Measurements from ENCODE around the gene IL1RAPL2.

IL1RAPL2 gene

GRCh38 chrX:105715746-105716145, 1149.7 kb downstream of the IL1RAPL2 start:
- Histone ChIP-seq H3K4me2 (ENCODE audit: low read depth, low read length, poor library complexity, severe bottlenecking) (no peak overlapping the region), H3K36me3 (ENCODE audit: low read length) (no peaks in the 10 kb centered on the region), H3F3A (ENCODE audit: insufficient read depth) (no peaks in the 10 kb centered on the region)

GRCh38 chrX:105723966-105724735, 1158.2 kb downstream of the IL1RAPL2 start:
- Histone ChIP-seq H3K79me2 (ENCODE audit: insufficient read depth, low read length) (no peaks in the 10 kb centered on the region), H3K9ac (ENCODE audit: low read length) (no peak overlapping the region), H3K27me3 (ENCODE audit: low read length) (no peaks in the 10 kb centered on the region), H4K20me1 (ENCODE audit: low read depth, low read length) (no peaks in the 10 kb centered on the region), H3K4me2 (ENCODE audit: low read depth, low read length, poor library complexity, severe bottlenecking) (no peak overlapping the region), H3K36me3 (ENCODE audit: low read length) (no peaks in the 10 kb centered on the region), H2AFZ (ENCODE audit: low read depth, low read length, severe bottlenecking) (no peak overlapping the region), H3K27ac (ENCODE audit: low read depth, low read length) (no peak overlapping the region), H3K9me2 (replicated peaks; ENCODE audit: insufficient read depth, low read length) (no peaks in the 10 kb centered on the region), H3K9me3 (ENCODE audit: insufficient read depth, low read length) (no peaks in the 10 kb centered on the region), H3K4me3 (ENCODE audit: insufficient read depth, low read length, poor library complexity, severe bottlenecking) (no peak overlapping the region), H3F3A (ENCODE audit: insufficient read depth) (no peaks in the 10 kb centered on the region)
- no peak for TF ChIP-seq EZH2phosphoT487 (conservative IDR thresholded peaks at IDR 0.05; ENCODE audit: low read length)
- TF ChIP-seq CTCF (IDR thresholded peaks at IDR 0.05; ENCODE audit: insufficient read depth, low read length, poor library complexity, severe bottlenecking), result no peak

More at GRCh38 chrX:105715746-105716145, 1149.7 kb downstream of the IL1RAPL2 start:
- Histone ChIP-seq H2AFZ (ENCODE audit: low read depth, low read length, severe bottlenecking) (no peak overlapping the region), H3K9ac (ENCODE audit: low read length) (no peak overlapping the region), H3K27ac (ENCODE audit: low read depth, low read length) (no peak overlapping the region), H3K79me2 (ENCODE audit: insufficient read depth, low read length) (no peaks in the 10 kb centered on the region), H3K9me3 (ENCODE audit: insufficient read depth, low read length) (no peaks in the 10 kb centered on the region), H3K9me2 (replicated peaks; ENCODE audit: insufficient read depth, low read length) (no peaks in the 10 kb centered on the region), H3K27me3 (ENCODE audit: low read length) (no peaks in the 10 kb centered on the region), H4K20me1 (ENCODE audit: low read depth, low read length) (no peaks in the 10 kb centered on the region), H3K4me3 (ENCODE audit: insufficient read depth, low read length, poor library complexity, severe bottlenecking) (no peak overlapping the region)
- TF ChIP-seq CTCF (IDR thresholded peaks at IDR 0.05; ENCODE audit: insufficient read depth, low read length, poor library complexity, severe bottlenecking) (no peak), EZH2phosphoT487 (conservative IDR thresholded peaks at IDR 0.05; ENCODE audit: low read length) (no peak)

- Histone ChIP-seq H3K9me3 (ENCODE audit: insufficient read depth, low read length) (no peaks in the 10 kb centered on the region), H3K9ac (ENCODE audit: low read length) (no peak overlapping the region), H3K36me3 (ENCODE audit: low read length) (no peaks in the 10 kb centered on the region), H3K27ac (ENCODE audit: low read depth, low read length) (no peak overlapping the region), H3K27me3 (ENCODE audit: low read length) (no peaks in the 10 kb centered on the region), H2AFZ (ENCODE audit: low read depth, low read length, severe bottlenecking) (no peak overlapping the region), H3K79me2 (ENCODE audit: insufficient read depth, low read length) (no peaks in the 10 kb centered on the region), H3K9me2 (replicated peaks; ENCODE audit: insufficient read depth, low read length) (no peaks in the 10 kb centered on the region), H4K20me1 (ENCODE audit: low read depth, low read length) (no peaks in the 10 kb centered on the region), H3K4me3 (ENCODE audit: insufficient read depth, low read length, poor library complexity, severe bottlenecking) (no peak overlapping the region), H3F3A (ENCODE audit: insufficient read depth) (no peaks in the 10 kb centered on the region), H3K4me2 (ENCODE audit: low read depth, low read length, poor library complexity, severe bottlenecking) (no peak overlapping the region)
- TF ChIP-seq EZH2phosphoT487 (conservative IDR thresholded peaks at IDR 0.05; ENCODE audit: low read length) (no peak), CTCF (IDR thresholded peaks at IDR 0.05; ENCODE audit: insufficient read depth, low read length, poor library complexity, severe bottlenecking) (no peak)
Measured at GRCh38 chrX:105725228-105725627, 1159.2 kb downstream of the IL1RAPL2 start.

All from SU-DHL-6 (cell line).